IPS-18a (cell line): ENCODE results near the gene TSPEAR.
"Not testable (repeated sequence)": the region's sequence is repeated elsewhere in the genome, so short reads cannot be mapped to it uniquely, and the experiment has no call there.

Source experiments
- H3K27ac ChIP-seq: one replicate; pipeline ENCODE4 v1.5.1; 2013; ENCODE audit warnings: low read length
- H3K27me3 ChIP-seq: one replicate; pipeline ENCODE4 v1.6.1; 2013; ENCODE audit warnings: mild to moderate bottlenecking, low read length; ENCODE audit not compliant: control insufficient read depth, insufficient read depth
- H3K36me3 ChIP-seq: one replicate; pipeline ENCODE4 v1.6.1; 2013; ENCODE audit warnings: low read depth, low read length; ENCODE audit not compliant: control insufficient read depth
- H3K4me1 ChIP-seq: one replicate; pipeline ENCODE4 v1.6.1; 2013; ENCODE audit warnings: low read depth, low read length; ENCODE audit not compliant: control insufficient read depth
- H3K4me3 ChIP-seq: one replicate; pipeline ENCODE4 v1.5.1; 2013; ENCODE audit warnings: low read length
- H3K9ac ChIP-seq: one replicate; pipeline ENCODE4 v1.6.1; 2013; ENCODE audit warnings: mild to moderate bottlenecking, low read length, moderate library complexity
- H3K9me3 ChIP-seq: one replicate; pipeline ENCODE4 v1.6.1; 2013; ENCODE audit warnings: low read depth, low read length; ENCODE audit not compliant: control insufficient read depth

Gene TSPEAR

GRCh38 chr21:44580231-44580821 is 131.0 kb downstream of the TSPEAR start, which contains the start of gene KRTAP10-5:
Gene KRTAP10-5 (minus strand): TSS chr21:44580604. CDS start chr21:44580578, 26 bp downstream.
- not testable (repeated sequence) for H3K4me1 ChIP-seq, H3K27ac ChIP-seq, H3K9me3 ChIP-seq, H3K36me3 ChIP-seq, H3K4me3 ChIP-seq, H3K27me3 ChIP-seq, H3K9ac ChIP-seq

GRCh38 chr21:44579833-44580144 is 131.6 kb downstream of the TSPEAR start:
- H3K27me3 ChIP-seq = no peaks in the 10 kb centered on the region
- H3K9ac ChIP-seq = no peak overlapping the region
- H3K9me3 ChIP-seq = peaks cover 10% of the 10 kb centered on the region
- H3K27ac ChIP-seq = no peak overlapping the region
- H3K4me1 ChIP-seq = no peaks in the 10 kb centered on the region
- H3K36me3 ChIP-seq = no peaks in the 10 kb centered on the region
- H3K4me3 ChIP-seq = no peak overlapping the region

GRCh38 chr21:44579056-44579832 is 132.1 kb downstream of the TSPEAR start:
- Histone ChIP-seq H3K27me3 (no peaks in the 10 kb centered on the region), H3K4me1 (no peaks in the 10 kb centered on the region), H3K36me3 (no peaks in the 10 kb centered on the region)

GRCh38 chr21:44578371-44579055 is 132.9 kb downstream of the TSPEAR start:
- no peaks in the 10 kb centered on the region for H3K27me3 ChIP-seq
- H3K4me3 ChIP-seq = no peak overlapping the region
- no peaks in the 10 kb centered on the region for H3K4me1 ChIP-seq
- H3K36me3 ChIP-seq = no peaks in the 10 kb centered on the region
- H3K9me3 ChIP-seq = peaks cover 10% of the 10 kb centered on the region
- H3K9ac ChIP-seq = no peak overlapping the region
- H3K27ac ChIP-seq = no peak overlapping the region

More at GRCh38 chr21:44579056-44579832, 132.1 kb downstream of the TSPEAR start:
- Histone ChIP-seq H3K4me3 (no peak overlapping the region), H3K9me3 (peaks cover 10% of the 10 kb centered on the region), H3K27ac (no peak overlapping the region), H3K9ac (no peak overlapping the region)

- no peak overlapping the region for H3K27ac ChIP-seq
- no peak overlapping the region for H3K9ac ChIP-seq
- H3K4me3 ChIP-seq = no peak overlapping the region
- H3K27me3 ChIP-seq = no peaks in the 10 kb centered on the region
- H3K36me3 ChIP-seq = no peaks in the 10 kb centered on the region
- H3K4me1 ChIP-seq = no peaks in the 10 kb centered on the region
- H3K9me3 ChIP-seq = peaks cover 10% of the 10 kb centered on the region
Measured at GRCh38 chr21:44576025-44576420, 135.3 kb downstream of the TSPEAR start.

GRCh38 chr21:44575307-44576024 is 135.9 kb downstream of the TSPEAR start:
- H3K4me3 ChIP-seq = no peak overlapping the region
- peaks cover 10% of the 10 kb centered on the region for H3K9me3 ChIP-seq
- no peaks in the 10 kb centered on the region for H3K4me1 ChIP-seq
- no peaks in the 10 kb centered on the region for H3K36me3 ChIP-seq
- H3K27ac ChIP-seq = no peak overlapping the region
- no peaks in the 10 kb centered on the region for H3K27me3 ChIP-seq
- no peak overlapping the region for H3K9ac ChIP-seq

- H3K27ac ChIP-seq = no peak overlapping the region
- H3K9ac ChIP-seq = no peak overlapping the region
- H3K36me3 ChIP-seq = no peaks in the 10 kb centered on the region
- no peak overlapping the region for H3K4me3 ChIP-seq
- no peaks in the 10 kb centered on the region for H3K4me1 ChIP-seq
- H3K27me3 ChIP-seq = no peaks in the 10 kb centered on the region
- H3K9me3 ChIP-seq = peaks cover 10% of the 10 kb centered on the region
Measured at GRCh38 chr21:44574457-44575306, 136.7 kb downstream of the TSPEAR start.

- not testable (repeated sequence) for H3K36me3 ChIP-seq, H3K9me3 ChIP-seq, H3K4me1 ChIP-seq, H3K4me3 ChIP-seq, H3K9ac ChIP-seq, H3K27ac ChIP-seq, H3K27me3 ChIP-seq
Measured at GRCh38 chr21:44573630-44574456, 137.5 kb downstream of the TSPEAR start, which contains the start of gene KRTAP10-4. Gene KRTAP10-4 (plus strand): TSS chr21:44573729. CDS start chr21:44573759, 30 bp downstream.

- no peak overlapping the region for H3K4me3 ChIP-seq
- no peak overlapping the region for H3K27ac ChIP-seq
- H3K4me1 ChIP-seq = no peaks in the 10 kb centered on the region
- no peaks in the 10 kb centered on the region for H3K27me3 ChIP-seq
- H3K9me3 ChIP-seq = peaks cover 10% of the 10 kb centered on the region
- no peak overlapping the region for H3K9ac ChIP-seq
- no peaks in the 10 kb centered on the region for H3K36me3 ChIP-seq
Measured at GRCh38 chr21:44572959-44573583, 138.3 kb downstream of the TSPEAR start.
